ENCODE data around the gene METTL24. TPM values are rescaled to one million over a fixed set of nuclear protein-coding genes. Genes with fewer than 3 reads are reported as not detected.

The METTL24 gene
- total RNA-seq, 4 donors from 2014 or later, result 0.45 to 1.7 TPM; not detected in 2

- H3K27ac ChIP-seq, result no peak overlapping the region
- peaks cover 11% of the 10 kb centered on the region for H3K4me1 ChIP-seq
- no peak for TF ChIP-seq CTCF (IDR thresholded peaks at IDR 0.05)
- TF ChIP-seq POLR2A (IDR thresholded peaks at IDR 0.05), result no peak
- no peak for TF ChIP-seq POLR2AphosphoS5 (IDR thresholded peaks at IDR 0.05)
- no peak for TF ChIP-seq EP300 (IDR thresholded peaks at IDR 0.05)
- H3K9me3 ChIP-seq, result no peaks in the 10 kb centered on the region
- H3K27me3 ChIP-seq, result no peaks in the 10 kb centered on the region
- DNase-seq (ENCODE audit: low spot score in 2 of 2), result no peak
- H3K4me3 ChIP-seq, result peak overlapping the region; percentile 37
- 67% methylated on average over 18 of the region's 43 CpGs for WGBS
- no peaks in the 10 kb centered on the region for H3K36me3 ChIP-seq
Measured at GRCh38 chr6:110399219-110400071, 41.3 kb upstream of the METTL24 start.

- peaks cover 11% of the 10 kb centered on the region for H3K4me1 ChIP-seq
- TF ChIP-seq CTCF (IDR thresholded peaks at IDR 0.05) (no peak), POLR2A (IDR thresholded peaks at IDR 0.05) (no peak), EP300 (IDR thresholded peaks at IDR 0.05) (no peak), POLR2AphosphoS5 (IDR thresholded peaks at IDR 0.05) (no peak)
- H3K27ac ChIP-seq, result no peak overlapping the region
- 86% methylated on average over 4 of the region's 4 CpGs for WGBS
- H3K36me3 ChIP-seq, result no peaks in the 10 kb centered on the region
- H3K4me3 ChIP-seq, result no peak overlapping the region
- no peak for DNase-seq (ENCODE audit: low spot score in 2 of 2)
- no peaks in the 10 kb centered on the region for H3K9me3 ChIP-seq
- no peaks in the 10 kb centered on the region for H3K27me3 ChIP-seq
Measured at GRCh38 chr6:110398778-110399177, 40.6 kb upstream of the METTL24 start.

GRCh38 chr6:110395221-110395620 lies 37.1 kb upstream of the METTL24 start:
- Histone ChIP-seq H3K27ac (no peak overlapping the region), H3K27me3 (no peaks in the 10 kb centered on the region), H3K4me3 (no peak overlapping the region), H3K4me1 (peaks cover 10% of the 10 kb centered on the region), H3K36me3 (no peaks in the 10 kb centered on the region), H3K9me3 (no peaks in the 10 kb centered on the region)
- no peak for DNase-seq (ENCODE audit: low spot score in 2 of 2)
- TF ChIP-seq POLR2A (IDR thresholded peaks at IDR 0.05) (no peak), CTCF (IDR thresholded peaks at IDR 0.05) (no peak), EP300 (IDR thresholded peaks at IDR 0.05) (no peak), POLR2AphosphoS5 (IDR thresholded peaks at IDR 0.05) (no peak)
- WGBS, result 68% methylated on average over 4 of the region's 4 CpGs

GRCh38 chr6:110394409-110394808 lies 36.3 kb upstream of the METTL24 start:
- Histone ChIP-seq H3K27me3 (no peaks in the 10 kb centered on the region), H3K36me3 (no peaks in the 10 kb centered on the region), H3K4me3 (no peak overlapping the region), H3K27ac (no peak overlapping the region), H3K9me3 (no peaks in the 10 kb centered on the region), H3K4me1 (peaks cover 3% of the 10 kb centered on the region)
- no peak for DNase-seq (ENCODE audit: low spot score in 2 of 2)
- WGBS, result 96% methylated on average over 4 of the region's 4 CpGs
- TF ChIP-seq POLR2A (IDR thresholded peaks at IDR 0.05), result no peak
- no peak for TF ChIP-seq POLR2AphosphoS5 (IDR thresholded peaks at IDR 0.05)
- TF ChIP-seq CTCF (IDR thresholded peaks at IDR 0.05), result no peak
- no peak for TF ChIP-seq EP300 (IDR thresholded peaks at IDR 0.05)

- no peak for DNase-seq (ENCODE audit: low spot score in 2 of 2)
- Histone ChIP-seq H3K4me3 (no peak overlapping the region), H3K27ac (no peak overlapping the region), H3K9me3 (no peaks in the 10 kb centered on the region), H3K4me1 (no peaks in the 10 kb centered on the region), H3K27me3 (no peaks in the 10 kb centered on the region), H3K36me3 (no peaks in the 10 kb centered on the region)
- TF ChIP-seq CTCF (IDR thresholded peaks at IDR 0.05), result no peak
- WGBS, result 87% methylated on average over 6 of the region's 9 CpGs
Measured at GRCh38 chr6:110392727-110393126, 34.6 kb upstream of the METTL24 start.
